ENCODE data around the gene SH2B3. TPM values are rescaled to one million over a fixed set of nuclear protein-coding genes. Genes with fewer than 3 reads are reported as not detected.

Gene SH2B3
- total and polyA plus RNA-seq, 2 of the 13 experiments (the other 11 are each of a cell fraction or from before 2014, with no cell fraction given), result 6.8 to 6.9 TPM

GRCh38 chr12:111396726-111397445, 8.8 kb upstream of the SH2B3 start (continued):
- TF ChIP-seq CHD4 (IDR thresholded peaks at IDR 0.05; ENCODE audit: borderline replicate concordance, low read length), result peak; percentile 83; the same call in 1 of the 2 replicates
- peak; percentile 74 for TF ChIP-seq GATAD2A (CRISPR knock-in tag; IDR thresholded peaks at IDR 0.05)
- TF ChIP-seq ZNF672 (CRISPR knock-in tag; IDR thresholded peaks at IDR 0.05), result no peak
- no peak for TF ChIP-seq ZNF569 (CRISPR knock-in tag; IDR thresholded peaks at IDR 0.05; ENCODE audit: borderline replicate concordance)
- TF ChIP-seq SAFB2 (CRISPR knock-in tag; IDR thresholded peaks at IDR 0.05; ENCODE audit: borderline replicate concordance, low read depth), result peak; percentile 55; the same call in 1 of the 2 replicates
- TF ChIP-seq DR1 (CRISPR knock-in tag; IDR thresholded peaks at IDR 0.05), result no peak
- no peak for TF ChIP-seq THYN1 (CRISPR knock-in tag; IDR thresholded peaks at IDR 0.05; ENCODE audit: borderline replicate concordance, low read depth)
- TF ChIP-seq ERF (CRISPR knock-in tag; IDR thresholded peaks at IDR 0.05), result peak; percentile 61; the same call in 1 of the 2 replicates
- 0 out of 2 replicates have a peak, but pooled peaks have one; percentile 32 for TF ChIP-seq FOXO1 (CRISPR knock-in tag; IDR thresholded peaks at IDR 0.05)
- TF ChIP-seq, protein P1, sequence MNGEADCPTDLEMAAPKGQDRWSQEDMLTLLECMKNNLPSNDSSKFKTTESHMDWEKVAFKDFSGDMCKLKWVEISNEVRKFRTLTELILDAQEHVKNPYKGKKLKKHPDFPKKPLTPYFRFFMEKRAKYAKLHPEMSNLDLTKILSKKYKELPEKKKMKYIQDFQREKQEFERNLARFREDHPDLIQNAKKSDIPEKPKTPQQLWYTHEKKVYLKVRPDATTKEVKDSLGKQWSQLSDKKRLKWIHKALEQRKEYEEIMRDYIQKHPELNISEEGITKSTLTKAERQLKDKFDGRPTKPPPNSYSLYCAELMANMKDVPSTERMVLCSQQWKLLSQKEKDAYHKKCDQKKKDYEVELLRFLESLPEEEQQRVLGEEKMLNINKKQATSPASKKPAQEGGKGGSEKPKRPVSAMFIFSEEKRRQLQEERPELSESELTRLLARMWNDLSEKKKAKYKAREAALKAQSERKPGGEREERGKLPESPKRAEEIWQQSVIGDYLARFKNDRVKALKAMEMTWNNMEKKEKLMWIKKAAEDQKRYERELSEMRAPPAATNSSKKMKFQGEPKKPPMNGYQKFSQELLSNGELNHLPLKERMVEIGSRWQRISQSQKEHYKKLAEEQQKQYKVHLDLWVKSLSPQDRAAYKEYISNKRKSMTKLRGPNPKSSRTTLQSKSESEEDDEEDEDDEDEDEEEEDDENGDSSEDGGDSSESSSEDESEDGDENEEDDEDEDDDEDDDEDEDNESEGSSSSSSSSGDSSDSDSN (CRISPR knock-in tag; IDR thresholded peaks at IDR 0.05), result peak; percentile 64; the same call in 1 of the 2 replicates
- TF ChIP-seq, protein P2, sequence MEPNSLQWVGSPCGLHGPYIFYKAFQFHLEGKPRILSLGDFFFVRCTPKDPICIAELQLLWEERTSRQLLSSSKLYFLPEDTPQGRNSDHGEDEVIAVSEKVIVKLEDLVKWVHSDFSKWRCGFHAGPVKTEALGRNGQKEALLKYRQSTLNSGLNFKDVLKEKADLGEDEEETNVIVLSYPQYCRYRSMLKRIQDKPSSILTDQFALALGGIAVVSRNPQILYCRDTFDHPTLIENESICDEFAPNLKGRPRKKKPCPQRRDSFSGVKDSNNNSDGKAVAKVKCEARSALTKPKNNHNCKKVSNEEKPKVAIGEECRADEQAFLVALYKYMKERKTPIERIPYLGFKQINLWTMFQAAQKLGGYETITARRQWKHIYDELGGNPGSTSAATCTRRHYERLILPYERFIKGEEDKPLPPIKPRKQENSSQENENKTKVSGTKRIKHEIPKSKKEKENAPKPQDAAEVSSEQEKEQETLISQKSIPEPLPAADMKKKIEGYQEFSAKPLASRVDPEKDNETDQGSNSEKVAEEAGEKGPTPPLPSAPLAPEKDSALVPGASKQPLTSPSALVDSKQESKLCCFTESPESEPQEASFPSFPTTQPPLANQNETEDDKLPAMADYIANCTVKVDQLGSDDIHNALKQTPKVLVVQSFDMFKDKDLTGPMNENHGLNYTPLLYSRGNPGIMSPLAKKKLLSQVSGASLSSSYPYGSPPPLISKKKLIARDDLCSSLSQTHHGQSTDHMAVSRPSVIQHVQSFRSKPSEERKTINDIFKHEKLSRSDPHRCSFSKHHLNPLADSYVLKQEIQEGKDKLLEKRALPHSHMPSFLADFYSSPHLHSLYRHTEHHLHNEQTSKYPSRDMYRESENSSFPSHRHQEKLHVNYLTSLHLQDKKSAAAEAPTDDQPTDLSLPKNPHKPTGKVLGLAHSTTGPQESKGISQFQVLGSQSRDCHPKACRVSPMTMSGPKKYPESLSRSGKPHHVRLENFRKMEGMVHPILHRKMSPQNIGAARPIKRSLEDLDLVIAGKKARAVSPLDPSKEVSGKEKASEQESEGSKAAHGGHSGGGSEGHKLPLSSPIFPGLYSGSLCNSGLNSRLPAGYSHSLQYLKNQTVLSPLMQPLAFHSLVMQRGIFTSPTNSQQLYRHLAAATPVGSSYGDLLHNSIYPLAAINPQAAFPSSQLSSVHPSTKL (CRISPR knock-in tag; IDR thresholded peaks at IDR 0.05), result peak; percentile 45; the same call in 1 of the 2 replicates
- TF ChIP-seq PTBP1 (IDR thresholded peaks at IDR 0.05; ENCODE audit: low read depth, low read length, poor library complexity, severe bottlenecking), result peak; percentile 43
- peak; percentile 56 for TF ChIP-seq RBM39 (IDR thresholded peaks at IDR 0.05; ENCODE audit: low read depth, low read length, poor library complexity, severe bottlenecking)
- TF ChIP-seq SMC3 (IDR thresholded peaks at IDR 0.05; ENCODE audit: low read length), result peak; percentile 56; the same call in 1 of the 2 replicates
- TF ChIP-seq XRCC5 (optimal IDR thresholded peaks at IDR 0.05; ENCODE audit: low read length), result peak; percentile 87
- no peak for TF ChIP-seq ZNF3 (CRISPR knock-in tag; IDR thresholded peaks at IDR 0.05)
- TF ChIP-seq ZSCAN22 (CRISPR knock-in tag; IDR thresholded peaks at IDR 0.05), result no peak
- no peak for TF ChIP-seq RARA (CRISPR knock-in tag; IDR thresholded peaks at IDR 0.05)
- TF ChIP-seq, protein P3, sequence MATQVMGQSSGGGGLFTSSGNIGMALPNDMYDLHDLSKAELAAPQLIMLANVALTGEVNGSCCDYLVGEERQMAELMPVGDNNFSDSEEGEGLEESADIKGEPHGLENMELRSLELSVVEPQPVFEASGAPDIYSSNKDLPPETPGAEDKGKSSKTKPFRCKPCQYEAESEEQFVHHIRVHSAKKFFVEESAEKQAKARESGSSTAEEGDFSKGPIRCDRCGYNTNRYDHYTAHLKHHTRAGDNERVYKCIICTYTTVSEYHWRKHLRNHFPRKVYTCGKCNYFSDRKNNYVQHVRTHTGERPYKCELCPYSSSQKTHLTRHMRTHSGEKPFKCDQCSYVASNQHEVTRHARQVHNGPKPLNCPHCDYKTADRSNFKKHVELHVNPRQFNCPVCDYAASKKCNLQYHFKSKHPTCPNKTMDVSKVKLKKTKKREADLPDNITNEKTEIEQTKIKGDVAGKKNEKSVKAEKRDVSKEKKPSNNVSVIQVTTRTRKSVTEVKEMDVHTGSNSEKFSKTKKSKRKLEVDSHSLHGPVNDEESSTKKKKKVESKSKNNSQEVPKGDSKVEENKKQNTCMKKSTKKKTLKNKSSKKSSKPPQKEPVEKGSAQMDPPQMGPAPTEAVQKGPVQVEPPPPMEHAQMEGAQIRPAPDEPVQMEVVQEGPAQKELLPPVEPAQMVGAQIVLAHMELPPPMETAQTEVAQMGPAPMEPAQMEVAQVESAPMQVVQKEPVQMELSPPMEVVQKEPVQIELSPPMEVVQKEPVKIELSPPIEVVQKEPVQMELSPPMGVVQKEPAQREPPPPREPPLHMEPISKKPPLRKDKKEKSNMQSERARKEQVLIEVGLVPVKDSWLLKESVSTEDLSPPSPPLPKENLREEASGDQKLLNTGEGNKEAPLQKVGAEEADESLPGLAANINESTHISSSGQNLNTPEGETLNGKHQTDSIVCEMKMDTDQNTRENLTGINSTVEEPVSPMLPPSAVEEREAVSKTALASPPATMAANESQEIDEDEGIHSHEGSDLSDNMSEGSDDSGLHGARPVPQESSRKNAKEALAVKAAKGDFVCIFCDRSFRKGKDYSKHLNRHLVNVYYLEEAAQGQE (IDR thresholded peaks at IDR 0.05; ENCODE audit: borderline replicate concordance in 1 of 2, low read depth in 1 of 2, low read length in 2 of 2), result no peak
- no peak for TF ChIP-seq IKZF1 (IDR thresholded peaks at IDR 0.05)
- TF ChIP-seq TGIF2 (CRISPR knock-in tag; IDR thresholded peaks at IDR 0.05), result 0 out of 2 replicates have a peak, but pooled peaks have one; percentile 25

All from HepG2 (cell line).